ENCODE measurements around the gene STAG1.

STAG1 gene

GRCh38 chr3:136327671-136328070 lies 424.5 kb downstream of the STAG1 start:
- no peaks in the 10 kb centered on the region for H3K79me2 ChIP-seq (ENCODE audit: control insufficient read depth, insufficient read depth, low read length, poor library complexity)
- H3K27ac ChIP-seq (ENCODE audit: low read depth, low read length) = no peak overlapping the region
- H2AK5ac ChIP-seq (ENCODE audit: low read length) = no peak overlapping the region
- H2BK120ac ChIP-seq (ENCODE audit: insufficient read depth, low read length, poor library complexity) = no peak overlapping the region
- H3K18ac ChIP-seq (ENCODE audit: low read length) = no peak overlapping the region
- no peaks in the 10 kb centered on the region for H3K4me1 ChIP-seq (ENCODE audit: control insufficient read depth in 1 of 2, insufficient read depth in 2 of 2, low read length in 2 of 2)
- H3K4ac ChIP-seq (ENCODE audit: low read depth, low read length) = no peak overlapping the region
- H4K12ac ChIP-seq (ENCODE audit: low read depth, low read length) = no peak overlapping the region
- WGBS (ENCODE audit: extremely low coverage, insufficient coverage, insufficient read length) = no CpG with 5 or more reads among the region's 5 CpGs
- H3K36me3 ChIP-seq (ENCODE audit: control insufficient read depth in 1 of 2, insufficient read depth in 2 of 2, low read length in 2 of 2) = peaks cover 2 to 11% of the 10 kb centered on the region in 2 experiments
- DNase-seq = no peak
- no peak overlapping the region for H3K4me3 ChIP-seq (ENCODE audit: low read depth, low read length)
- peaks cover 6% of the 10 kb centered on the region for H3K9me3 ChIP-seq (ENCODE audit: insufficient read depth, low read depth, low read length)
- no peak overlapping the region for H2BK5ac ChIP-seq (ENCODE audit: low read depth, low read length, poor library complexity)
- no peak overlapping the region for H3K4me2 ChIP-seq (ENCODE audit: low read length)
- no peak overlapping the region for H4K91ac ChIP-seq (ENCODE audit: low read depth, low read length)
- H4K8ac ChIP-seq (ENCODE audit: low read depth, low read length) = no peak overlapping the region
- no peak overlapping the region for H3K23ac ChIP-seq (ENCODE audit: low read length)
- H2AFZ ChIP-seq (ENCODE audit: insufficient read depth, low read length, poor library complexity) = no peak overlapping the region
- H3K14ac ChIP-seq (ENCODE audit: low read length) = no peak overlapping the region
- H3K79me1 ChIP-seq (ENCODE audit: low read length) = no peaks in the 10 kb centered on the region
- H3K27me3 ChIP-seq (ENCODE audit: insufficient read depth, low read length) = no peaks in the 10 kb centered on the region
- H3K9ac ChIP-seq (ENCODE audit: low read length) = no peak overlapping the region
- no peak overlapping the region for H2BK12ac ChIP-seq (ENCODE audit: low read length)

DNA sequence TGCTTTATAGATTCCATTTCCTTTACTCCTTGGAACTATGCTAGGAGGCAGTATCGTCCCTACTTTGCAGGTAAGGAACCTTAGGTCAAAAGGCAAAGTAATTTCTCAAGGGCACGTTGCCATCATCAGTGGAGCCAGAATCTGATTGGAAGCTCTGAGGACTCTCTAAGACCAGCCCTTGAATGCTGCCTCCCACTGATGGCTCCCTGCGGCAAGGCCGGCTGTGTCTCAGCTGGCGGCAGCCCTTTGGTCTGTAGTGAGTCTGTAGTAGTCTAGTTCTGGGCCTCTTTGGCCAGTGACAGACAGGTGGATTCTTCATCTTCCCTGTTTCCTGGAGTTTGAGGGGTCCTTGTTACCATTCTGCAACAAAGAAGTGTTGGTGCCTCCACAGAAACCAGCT lies 425.9 kb downstream of the STAG1 start:
- Histone ChIP-seq H3K4me1 (ENCODE audit: control insufficient read depth in 1 of 2, insufficient read depth in 2 of 2, low read length in 2 of 2) (no peaks in the 10 kb centered on the region), H3K27me3 (ENCODE audit: insufficient read depth, low read length) (no peaks in the 10 kb centered on the region), H3K79me2 (ENCODE audit: control insufficient read depth, insufficient read depth, low read length, poor library complexity) (no peaks in the 10 kb centered on the region), H3K79me1 (ENCODE audit: low read length) (no peaks in the 10 kb centered on the region), H3K23ac (ENCODE audit: low read length) (no peak overlapping the region), H4K12ac (ENCODE audit: low read depth, low read length) (no peak overlapping the region), H3K4me3 (ENCODE audit: low read depth, low read length) (no peak overlapping the region), H3K4ac (ENCODE audit: low read depth, low read length) (no peak overlapping the region), H2AK5ac (ENCODE audit: low read length) (no peak overlapping the region), H3K27ac (ENCODE audit: low read depth, low read length) (no peak overlapping the region), H3K4me2 (ENCODE audit: low read length) (no peak overlapping the region), H3K9me3 (ENCODE audit: insufficient read depth, low read depth, low read length) (peaks cover 8% of the 10 kb centered on the region), H2BK12ac (ENCODE audit: low read length) (no peak overlapping the region), H3K18ac (ENCODE audit: low read length) (no peak overlapping the region), H4K8ac (ENCODE audit: low read depth, low read length) (no peak overlapping the region), H2BK5ac (ENCODE audit: low read depth, low read length, poor library complexity) (no peak overlapping the region), H3K36me3 (ENCODE audit: control insufficient read depth in 1 of 2, insufficient read depth in 2 of 2, low read length in 2 of 2) (peaks cover 2 to 11% of the 10 kb centered on the region in 2 experiments), H3K9ac (ENCODE audit: low read length) (no peak overlapping the region), H4K91ac (ENCODE audit: low read depth, low read length) (no peak overlapping the region), H3K14ac (ENCODE audit: low read length) (no peak overlapping the region), H2AFZ (ENCODE audit: insufficient read depth, low read length, poor library complexity) (no peak overlapping the region), H2BK120ac (ENCODE audit: insufficient read depth, low read length, poor library complexity) (no peak overlapping the region)
- no peak for DNase-seq
- whole genome bisulfite sequencing (ENCODE audit: extremely low coverage, insufficient coverage, insufficient read length) = no CpG with 5 or more reads among the region's 5 CpGs

DNA sequence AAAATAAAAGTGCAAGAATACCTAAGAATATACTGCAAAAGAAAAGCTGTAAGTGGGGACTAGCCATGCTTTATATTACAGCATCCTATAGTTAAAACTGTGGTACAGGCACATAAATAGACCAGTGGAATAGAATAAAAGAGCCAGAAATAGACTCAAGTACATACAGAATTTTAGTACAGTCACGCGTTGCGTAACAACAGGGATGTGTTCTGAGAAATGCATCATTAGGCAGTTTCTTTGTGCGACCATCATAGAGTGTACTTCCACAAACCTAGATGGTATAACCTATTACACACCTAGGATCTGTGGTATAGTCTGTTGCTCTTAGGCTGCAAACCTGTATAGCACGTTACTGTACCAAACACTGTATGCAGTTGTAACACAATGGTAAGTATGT lies 440.2 kb downstream of the STAG1 start:
- no peak overlapping the region for H3K27ac ChIP-seq (ENCODE audit: low read depth, low read length)
- no peak overlapping the region for H3K9ac ChIP-seq (ENCODE audit: low read length)
- H2BK120ac ChIP-seq (ENCODE audit: insufficient read depth, low read length, poor library complexity) = no peak overlapping the region
- H3K18ac ChIP-seq (ENCODE audit: low read length) = no peak overlapping the region
- no peaks in the 10 kb centered on the region for H3K79me1 ChIP-seq (ENCODE audit: low read length)
- DNase-seq = no peak
- no peak overlapping the region for H3K4me3 ChIP-seq (ENCODE audit: low read depth, low read length)
- H2AK5ac ChIP-seq (ENCODE audit: low read length) = no peak overlapping the region
- no peak overlapping the region for H3K23ac ChIP-seq (ENCODE audit: low read length)
- H3K4me2 ChIP-seq (ENCODE audit: low read length) = no peak overlapping the region
- no peak overlapping the region for H2BK12ac ChIP-seq (ENCODE audit: low read length)
- H3K4ac ChIP-seq (ENCODE audit: low read depth, low read length) = no peak overlapping the region
- H4K91ac ChIP-seq (ENCODE audit: low read depth, low read length) = no peak overlapping the region
- H3K79me2 ChIP-seq (ENCODE audit: control insufficient read depth, insufficient read depth, low read length, poor library complexity) = no peaks in the 10 kb centered on the region
- H2AFZ ChIP-seq (ENCODE audit: insufficient read depth, low read length, poor library complexity) = no peak overlapping the region
- H4K12ac ChIP-seq (ENCODE audit: low read depth, low read length) = no peak overlapping the region
- H3K36me3 ChIP-seq (ENCODE audit: control insufficient read depth in 1 of 2, insufficient read depth in 2 of 2, low read length in 2 of 2) = no peaks in the 10 kb centered on the region
- H3K9me3 ChIP-seq (ENCODE audit: insufficient read depth, low read depth, low read length) = no peaks in the 10 kb centered on the region
- H3K14ac ChIP-seq (ENCODE audit: low read length) = no peak overlapping the region
- no peak overlapping the region for H2BK5ac ChIP-seq (ENCODE audit: low read depth, low read length, poor library complexity)
- WGBS (ENCODE audit: extremely low coverage, insufficient coverage, insufficient read length) = no CpG with 5 or more reads among the region's 5 CpGs
- H4K8ac ChIP-seq (ENCODE audit: low read depth, low read length) = no peak overlapping the region
- H3K4me1 ChIP-seq (ENCODE audit: control insufficient read depth in 1 of 2, insufficient read depth in 2 of 2, low read length in 2 of 2) = no peaks in the 10 kb centered on the region
- no peaks in the 10 kb centered on the region for H3K27me3 ChIP-seq (ENCODE audit: insufficient read depth, low read length)

DNA sequence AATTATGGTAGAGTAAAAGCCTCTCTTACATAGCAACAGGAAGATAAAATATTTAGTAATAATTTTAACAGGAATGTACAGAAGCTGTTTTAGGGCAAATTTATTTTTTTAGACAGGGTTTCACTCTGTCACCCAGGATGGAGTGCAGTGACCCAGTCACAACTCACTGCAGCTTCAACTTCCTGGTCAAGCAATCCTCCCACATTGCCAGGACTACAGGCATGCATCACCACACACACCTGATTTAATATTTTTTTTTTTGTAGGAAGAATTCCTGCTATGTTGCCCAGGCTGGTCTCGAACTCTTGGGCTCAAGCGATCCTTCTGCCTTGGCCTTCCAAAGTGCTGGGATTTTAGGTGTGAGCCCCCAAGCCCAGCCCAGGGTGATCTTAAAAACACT lies 440.9 kb downstream of the STAG1 start:
- Histone ChIP-seq H2AFZ (ENCODE audit: insufficient read depth, low read length, poor library complexity) (no peak overlapping the region), H3K27me3 (ENCODE audit: insufficient read depth, low read length) (no peaks in the 10 kb centered on the region), H4K8ac (ENCODE audit: low read depth, low read length) (no peak overlapping the region), H3K4me2 (ENCODE audit: low read length) (no peak overlapping the region), H3K9me3 (ENCODE audit: insufficient read depth, low read depth, low read length) (no peaks in the 10 kb centered on the region), H3K23ac (ENCODE audit: low read length) (no peak overlapping the region), H3K14ac (ENCODE audit: low read length) (no peak overlapping the region), H4K12ac (ENCODE audit: low read depth, low read length) (no peak overlapping the region), H3K79me2 (ENCODE audit: control insufficient read depth, insufficient read depth, low read length, poor library complexity) (no peaks in the 10 kb centered on the region), H3K79me1 (ENCODE audit: low read length) (no peaks in the 10 kb centered on the region), H2BK12ac (ENCODE audit: low read length) (no peak overlapping the region), H3K36me3 (ENCODE audit: control insufficient read depth in 1 of 2, insufficient read depth in 2 of 2, low read length in 2 of 2) (no peaks in the 10 kb centered on the region), H2BK5ac (ENCODE audit: low read depth, low read length, poor library complexity) (no peak overlapping the region), H2AK5ac (ENCODE audit: low read length) (no peak overlapping the region), H3K18ac (ENCODE audit: low read length) (no peak overlapping the region), H4K91ac (ENCODE audit: low read depth, low read length) (no peak overlapping the region), H3K4me3 (ENCODE audit: low read depth, low read length) (no peak overlapping the region), H3K4me1 (ENCODE audit: control insufficient read depth in 1 of 2, insufficient read depth in 2 of 2, low read length in 2 of 2) (no peaks in the 10 kb centered on the region), H3K9ac (ENCODE audit: low read length) (no peak overlapping the region), H3K27ac (ENCODE audit: low read depth, low read length) (no peak overlapping the region), H2BK120ac (ENCODE audit: insufficient read depth, low read length, poor library complexity) (no peak overlapping the region), H3K4ac (ENCODE audit: low read depth, low read length) (no peak overlapping the region)
- WGBS (ENCODE audit: extremely low coverage, insufficient coverage, insufficient read length) = no CpG with 5 or more reads among the region's 2 CpGs
- no peak for DNase-seq

Data from trophoblast cell (in vitro differentiated cells and primary cell).